ENCODE measurements around the gene VRK3. TPM values are rescaled to one million over a fixed set of nuclear protein-coding genes. Genes with fewer than 3 reads are reported as not detected.
A peak's percentile ranks its signal among the peaks of the same experiment; 100 is the strongest.

The VRK3 gene
- total RNA-seq, 2 experiments from 2014 or later, result 75.4 to 86.9 TPM

DNA sequence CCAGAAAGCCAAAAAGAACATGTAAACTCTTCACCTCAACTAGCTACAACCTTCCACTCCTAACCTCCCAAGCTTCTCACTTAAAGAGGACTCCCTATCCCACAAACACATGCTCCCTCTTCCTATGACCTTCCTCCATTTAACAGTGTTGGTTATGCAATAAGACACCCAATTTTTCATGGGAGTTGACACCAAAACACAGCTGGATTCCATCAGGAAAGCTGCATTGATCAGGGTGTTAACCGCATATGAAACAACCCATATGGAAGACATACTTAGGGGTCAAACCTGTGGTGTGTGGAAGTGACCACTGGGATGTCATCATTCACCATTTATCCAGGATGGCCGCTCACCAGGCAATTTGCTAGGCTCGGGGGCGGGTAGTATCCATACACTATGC is 22.5 kb upstream of the VRK3 start:
- no peak for DNase-seq
- H3K36me3 Mint-ChIP-seq (ENCODE audit: low read depth), result peaks cover 66% of the 10 kb centered on the region
- no peak overlapping the region for H3K4me3 Mint-ChIP-seq
- ChIA-PET CTCF (interaction anchor here (0.6 to 1.0 kb wide), 2 partner anchors 11 to 112 kb away, joined by 3 read pairs; no protein-coding TSS in a partner anchor), POLR2A (no interaction called here)
- no peaks in the 10 kb centered on the region for H3K27me3 Mint-ChIP-seq
- peaks cover 17% of the 10 kb centered on the region for H3K4me1 Mint-ChIP-seq
- H3K27ac Mint-ChIP-seq, result no peak overlapping the region
- peaks cover 44% of the 10 kb centered on the region for H3K9me3 Mint-ChIP-seq

GRCh38 chr19:50046649-50047503 is 21.7 kb upstream of the VRK3 start:
- Mint-ChIP-seq H3K36me3 (ENCODE audit: low read depth) (peaks cover 74% of the 10 kb centered on the region), H3K4me1 (peaks cover 17% of the 10 kb centered on the region), H3K9me3 (peaks cover 51% of the 10 kb centered on the region), H3K27ac (no peak overlapping the region), H3K4me3 (no peak overlapping the region), H3K27me3 (no peaks in the 10 kb centered on the region)
- ChIA-PET POLR2A (no interaction called here), CTCF (interaction anchor here (0.6 to 1.5 kb wide), 2 partner anchors 12 to 111 kb away, joined by 3 read pairs; no protein-coding TSS in a partner anchor)
- peak; percentile 35 for DNase-seq

DNA sequence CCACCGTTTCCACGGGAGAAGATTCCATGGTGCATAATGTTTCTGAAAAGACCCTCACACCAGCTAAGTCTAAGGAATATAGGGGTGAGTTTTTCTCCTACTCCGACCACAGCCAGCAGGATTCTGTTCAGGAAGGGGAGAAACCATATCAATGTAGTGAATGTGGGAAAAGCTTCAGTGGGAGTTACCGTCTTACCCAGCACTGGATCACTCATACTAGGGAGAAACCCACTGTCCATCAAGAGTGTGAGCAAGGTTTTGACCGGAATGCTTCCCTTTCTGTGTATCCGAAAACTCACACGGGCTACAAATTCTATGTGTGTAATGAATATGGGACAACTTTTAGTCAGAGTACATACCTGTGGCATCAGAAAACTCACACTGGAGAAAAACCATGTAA is 19.8 kb upstream of the VRK3 start:
- Mint-ChIP-seq H3K9me3 (peaks cover 51% of the 10 kb centered on the region), H3K4me3 (no peak overlapping the region), H3K27me3 (no peaks in the 10 kb centered on the region), H3K36me3 (ENCODE audit: low read depth) (peaks cover 93% of the 10 kb centered on the region), H3K27ac (no peak overlapping the region), H3K4me1 (peaks cover 4% of the 10 kb centered on the region)
- no peak for DNase-seq
- CTCF ChIA-PET, result no interaction called here
- POLR2A ChIA-PET, result no interaction called here

DNA sequence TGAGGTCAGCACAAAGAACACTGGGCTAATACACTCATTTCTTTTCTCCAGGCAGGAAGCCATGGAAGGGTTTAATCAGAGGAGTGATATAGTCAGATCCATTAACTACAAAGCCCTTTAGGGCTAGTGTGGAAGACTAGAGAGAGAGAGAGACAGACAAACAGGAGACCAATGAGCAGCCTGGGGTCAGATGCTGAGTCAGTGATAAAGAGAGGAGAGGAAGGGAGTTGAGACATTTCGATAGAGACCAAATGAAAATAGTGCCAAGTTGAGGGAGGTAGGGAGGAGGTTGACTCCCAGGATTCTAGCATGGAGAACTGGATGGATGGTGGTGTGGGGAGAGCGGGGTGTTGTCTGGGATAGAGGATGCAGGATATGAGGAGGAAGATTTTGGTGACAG is 18.8 kb upstream of the VRK3 start:
- CTCF ChIA-PET, result no interaction called here
- DNase-seq, result no peak
- Mint-ChIP-seq H3K9me3 (peaks cover 51% of the 10 kb centered on the region), H3K4me1 (no peaks in the 10 kb centered on the region), H3K27ac (no peak overlapping the region), H3K4me3 (no peak overlapping the region), H3K27me3 (no peaks in the 10 kb centered on the region), H3K36me3 (ENCODE audit: low read depth) (peaks cover 98% of the 10 kb centered on the region)
- POLR2A ChIA-PET, result no interaction called here

- no peak for DNase-seq
- H3K9me3 Mint-ChIP-seq, result peaks cover 44% of the 10 kb centered on the region
- no peak overlapping the region for H3K27ac Mint-ChIP-seq
- peaks cover 84% of the 10 kb centered on the region for H3K36me3 Mint-ChIP-seq (ENCODE audit: low read depth)
- POLR2A ChIA-PET, result no interaction called here
- H3K4me1 Mint-ChIP-seq, result no peaks in the 10 kb centered on the region
- CTCF ChIA-PET, result no interaction called here
- no peak overlapping the region for H3K4me3 Mint-ChIP-seq
- no peaks in the 10 kb centered on the region for H3K27me3 Mint-ChIP-seq
Measured at GRCh38 chr19:50042363-50043024, 17.3 kb upstream of the VRK3 start.

GRCh38 chr19:50040967-50041366 is 15.8 kb upstream of the VRK3 start:
- peaks cover 79% of the 10 kb centered on the region for H3K36me3 Mint-ChIP-seq (ENCODE audit: low read depth)
- no peak overlapping the region for H3K4me3 Mint-ChIP-seq
- H3K4me1 Mint-ChIP-seq, result no peaks in the 10 kb centered on the region
- no peaks in the 10 kb centered on the region for H3K27me3 Mint-ChIP-seq
- peaks cover 35% of the 10 kb centered on the region for H3K9me3 Mint-ChIP-seq
- ChIA-PET POLR2A (no interaction called here), CTCF (interaction anchor here (1.5 kb wide), 1 partner anchor 15 kb away, joined by 3 read pairs; the partner anchor contains the start of gene ZNF473)
- H3K27ac Mint-ChIP-seq, result no peak overlapping the region
- DNase-seq, result no peak

DNA sequence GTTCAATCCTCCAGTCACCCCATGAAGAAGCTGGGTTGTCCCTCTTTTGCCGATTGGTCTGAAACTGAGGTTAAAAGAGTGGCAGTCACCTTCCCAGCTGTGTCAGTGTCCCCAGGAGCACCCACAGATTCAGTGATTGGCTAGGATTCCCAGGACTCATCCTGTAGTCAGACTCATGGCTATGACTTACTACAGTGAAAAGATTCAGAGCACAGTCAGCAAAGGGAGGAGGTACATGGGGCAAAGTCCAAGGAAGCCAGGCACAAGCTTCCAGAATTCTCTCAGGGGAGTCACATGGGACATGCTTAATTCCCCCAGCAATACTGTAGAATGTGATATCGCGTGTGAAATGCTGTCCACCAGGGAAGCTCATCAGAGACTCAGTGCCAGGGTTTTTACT is 14.8 kb upstream of the VRK3 start:
- no peaks in the 10 kb centered on the region for H3K4me1 Mint-ChIP-seq
- H3K9me3 Mint-ChIP-seq, result peaks cover 25% of the 10 kb centered on the region
- ChIA-PET POLR2A (no interaction called here), CTCF (interaction anchor here (0.8 to 1.5 kb wide), 2 partner anchors 9 to 14 kb away, joined by 3 read pairs; partner anchors contain the start of gene ZNF473)
- no peak overlapping the region for H3K4me3 Mint-ChIP-seq
- H3K27me3 Mint-ChIP-seq, result no peaks in the 10 kb centered on the region
- no peak overlapping the region for H3K27ac Mint-ChIP-seq
- peaks cover 76% of the 10 kb centered on the region for H3K36me3 Mint-ChIP-seq (ENCODE audit: low read depth)
- no peak for DNase-seq

- Mint-ChIP-seq H3K4me3 (no peak overlapping the region), H3K27me3 (no peaks in the 10 kb centered on the region), H3K9me3 (peaks cover under 1% of the 10 kb centered on the region), H3K4me1 (no peaks in the 10 kb centered on the region), H3K27ac (no peak overlapping the region), H3K36me3 (ENCODE audit: low read depth) (peaks cover 76% of the 10 kb centered on the region)
- DNase-seq, result no peak
- ChIA-PET CTCF (interaction anchor here (0.9 to 1.2 kb wide), 2 partner anchors 11 to 12 kb away, joined by 3 read pairs; partner anchors contain the start of gene VRK3), POLR2A (no interaction called here)
Measured at GRCh38 chr19:50036908-50037307, 11.7 kb upstream of the VRK3 start.

- Mint-ChIP-seq H3K4me1 (peaks cover 13% of the 10 kb centered on the region), H3K27ac (no peak overlapping the region), H3K4me3 (no peak overlapping the region), H3K27me3 (no peaks in the 10 kb centered on the region), H3K36me3 (ENCODE audit: low read depth) (peaks cover 65% of the 10 kb centered on the region), H3K9me3 (peaks cover 5% of the 10 kb centered on the region)
- CTCF ChIA-PET, result no interaction called here
- DNase-seq, result no peak
- POLR2A ChIA-PET, result no interaction called here
Measured at GRCh38 chr19:50030937-50031336, 5.8 kb upstream of the VRK3 start.

GRCh38 chr19:50030225-50030624 is 5.1 kb upstream of the VRK3 start:
- Mint-ChIP-seq H3K36me3 (ENCODE audit: low read depth) (peaks cover 60% of the 10 kb centered on the region), H3K27me3 (no peaks in the 10 kb centered on the region), H3K27ac (no peak overlapping the region), H3K9me3 (peaks cover 7% of the 10 kb centered on the region), H3K4me3 (no peak overlapping the region), H3K4me1 (peaks cover 20% of the 10 kb centered on the region)
- CTCF ChIA-PET, result interaction anchor here (0.6 kb wide), 1 partner anchor 640 kb away, joined by 3 read pairs; no protein-coding TSS in a partner anchor
- POLR2A ChIA-PET, result no interaction called here
- no peak for DNase-seq

GRCh38 chr19:50026550-50026906 is 1.4 kb upstream of the VRK3 start:
- H3K4me1 Mint-ChIP-seq, result peaks cover 41% of the 10 kb centered on the region
- no peaks in the 10 kb centered on the region for H3K27me3 Mint-ChIP-seq
- H3K27ac Mint-ChIP-seq, result peak overlapping the region; percentile 98
- DNase-seq, result no peak
- peaks cover 7% of the 10 kb centered on the region for H3K9me3 Mint-ChIP-seq
- H3K4me3 Mint-ChIP-seq, result peak overlapping the region; percentile 90
- CTCF ChIA-PET, result interaction anchor here (1.3 kb wide), 1 partner anchor 14 kb away, joined by 3 read pairs; no protein-coding TSS in a partner anchor
- POLR2A ChIA-PET, result no interaction called here
- H3K36me3 Mint-ChIP-seq (ENCODE audit: low read depth), result peaks cover 27% of the 10 kb centered on the region

- peak within 1 kb of the TSS; percentile 98 for H3K27ac Mint-ChIP-seq
- H3K36me3 Mint-ChIP-seq (ENCODE audit: low read depth), result peaks cover 21% of the 10 kb centered on the region
- peaks cover 7% of the 10 kb centered on the region for H3K9me3 Mint-ChIP-seq
- H3K4me3 Mint-ChIP-seq, result peak within 1 kb of the TSS; percentile 90
- H3K27me3 Mint-ChIP-seq, result no peaks in the 10 kb centered on the region
- peak; percentile 94 for DNase-seq
- peaks cover 41% of the 10 kb centered on the region for H3K4me1 Mint-ChIP-seq
- CTCF ChIA-PET, result interaction anchor here (1.3 kb wide), 1 partner anchor 15 kb away, joined by 3 read pairs; no protein-coding TSS in a partner anchor
- POLR2A ChIA-PET, result no interaction called here
Measured at GRCh38 chr19:50025794-50026549, 800 bp upstream of the VRK3 start, which contains the start of gene ZNF473. ZNF473 (plus strand) TSS chr19:50026005; CDS start chr19:50031083, 5,078 bp downstream.

DNA sequence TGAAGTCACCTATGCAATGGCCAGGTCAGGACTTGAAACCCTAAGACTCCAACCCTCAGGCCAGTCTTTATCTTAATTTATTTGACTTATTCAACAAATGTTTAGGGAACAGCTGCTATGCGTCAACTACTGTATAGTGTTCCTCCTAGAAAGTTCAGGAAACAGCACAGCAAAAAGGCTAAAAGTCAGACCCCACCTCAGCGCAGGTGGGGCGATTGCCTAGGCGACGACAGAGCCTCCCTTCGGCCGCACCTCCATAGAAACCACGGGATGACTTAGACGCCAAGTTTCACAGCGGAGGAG is 502 bp downstream of the VRK3 start:
- DNase-seq, result no peak
- Mint-ChIP-seq H3K36me3 (ENCODE audit: low read depth) (peaks cover 16% of the 10 kb centered on the region), H3K4me3 (peak overlapping the region; percentile 90), H3K27ac (peak overlapping the region; percentile 98), H3K4me1 (peaks cover 41% of the 10 kb centered on the region), H3K9me3 (peaks cover 7% of the 10 kb centered on the region), H3K27me3 (no peaks in the 10 kb centered on the region)
- CTCF ChIA-PET, result interaction anchor here (1.5 kb wide), 1 partner anchor 12 kb away, joined by 3 read pairs; no protein-coding TSS in a partner anchor
- POLR2A ChIA-PET, result no interaction called here
